M059J (cell line): Measurements from ENCODE around the gene C1orf174. TPM values are rescaled to one million over a fixed set of nuclear protein-coding genes. Genes with fewer than 3 reads are reported as not detected.
A peak's percentile ranks its signal among the peaks of the same experiment; 100 is the strongest.

Experiments
- DNase-seq: peaks from one replicate; pipeline ENCODE4 v3.0.0-alpha.2; 2012; ENCODE audit warnings: low read depth
- total RNA-seq: library from RNA; depleted of rRNA; stranded (reverse); fragments of >200 nt; shearing (Covaris generic); gene quantifications from 2 replicates; pipeline ENCODE4 v1.2.3, GENCODE V29; 2014

The C1orf174 gene
- total RNA-seq, 1 experiment from 2014 or later, result 34.7 TPM

DNA sequence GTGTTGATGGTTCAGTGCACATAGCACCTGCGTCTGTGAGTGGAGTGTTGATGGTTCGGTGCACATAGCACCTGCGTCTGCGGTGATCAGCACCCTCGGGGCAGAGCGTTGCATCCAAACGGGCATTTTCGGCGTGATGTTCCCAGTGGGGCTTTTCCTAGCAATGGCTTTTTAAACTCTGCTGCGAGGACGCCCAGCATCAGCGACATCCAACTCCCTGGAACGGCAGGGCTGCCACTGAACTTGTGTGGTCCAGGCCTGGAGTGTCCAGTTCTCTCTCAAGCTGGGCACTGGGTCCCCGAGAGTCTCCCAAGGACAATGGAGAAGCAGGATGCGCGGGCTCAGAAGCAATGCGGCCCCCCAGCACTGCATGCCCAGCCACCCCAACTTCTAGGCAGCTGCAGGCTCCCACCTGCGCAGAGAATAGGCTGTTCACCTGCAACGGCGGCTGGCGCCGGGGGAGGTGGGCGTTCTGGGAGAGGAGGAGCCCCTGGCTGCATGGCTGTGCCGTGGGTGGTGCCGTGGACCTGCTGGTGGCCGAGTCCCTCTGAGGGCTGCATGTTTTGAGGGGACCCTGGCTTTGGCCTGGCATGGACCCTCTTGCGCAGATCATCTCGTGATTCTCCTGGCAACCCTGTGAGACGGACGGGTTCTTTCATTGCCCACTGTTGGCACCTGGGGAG, 10.1 kb upstream of the C1orf174 start:
- no peak for DNase-seq

DNA sequence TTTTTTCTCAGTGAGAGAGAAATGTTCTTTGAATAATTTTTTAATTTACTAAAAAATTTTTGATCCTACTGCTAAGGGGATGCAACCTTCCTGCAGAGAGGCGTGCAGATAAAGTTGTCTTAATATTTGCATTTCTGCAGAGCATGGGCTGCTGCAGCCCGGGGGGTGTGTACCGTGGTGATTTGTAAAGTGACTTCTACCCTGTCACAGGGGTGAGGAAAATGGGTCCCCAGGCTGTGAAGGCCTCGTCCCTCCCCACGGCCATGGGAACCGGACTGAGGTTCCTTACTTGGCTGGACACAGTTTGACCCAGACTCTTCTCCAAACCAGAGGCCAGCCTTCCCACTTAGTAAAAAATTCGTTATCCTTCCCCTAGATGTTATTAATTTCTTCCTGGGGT, 9.5 kb upstream of the C1orf174 start:
- no peak for DNase-seq

DNA sequence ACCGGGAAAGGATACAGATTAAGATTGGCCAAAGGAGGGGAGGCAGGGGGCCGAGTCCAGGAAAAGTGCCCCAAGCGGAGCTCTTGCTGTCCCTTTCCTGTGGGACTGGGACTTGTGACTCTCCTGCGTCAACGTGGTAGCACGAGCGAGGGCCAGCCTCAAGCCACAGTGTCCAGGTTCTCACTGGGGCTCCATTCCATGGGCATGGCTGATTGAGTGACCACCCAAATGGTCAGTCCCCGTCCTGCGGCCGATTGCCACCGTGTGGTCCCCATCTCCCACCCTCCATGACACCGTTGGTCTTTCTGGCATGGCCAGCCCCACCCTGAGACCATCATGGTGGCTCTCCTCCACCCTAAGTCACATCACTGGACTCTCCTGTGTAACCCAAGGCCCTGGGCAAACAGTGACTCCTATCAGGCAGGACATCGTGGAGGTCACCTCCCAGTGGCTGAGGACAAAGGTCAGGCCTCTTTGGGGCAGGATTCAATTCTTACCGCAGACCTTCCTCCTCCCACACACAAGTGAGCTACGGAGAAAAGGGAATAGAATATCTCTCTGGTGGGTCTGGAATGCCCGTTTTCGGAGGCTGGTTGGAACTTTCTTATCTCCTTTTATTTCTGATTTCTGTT, 8.9 kb upstream of the C1orf174 start:
- no peak for DNase-seq

DNA sequence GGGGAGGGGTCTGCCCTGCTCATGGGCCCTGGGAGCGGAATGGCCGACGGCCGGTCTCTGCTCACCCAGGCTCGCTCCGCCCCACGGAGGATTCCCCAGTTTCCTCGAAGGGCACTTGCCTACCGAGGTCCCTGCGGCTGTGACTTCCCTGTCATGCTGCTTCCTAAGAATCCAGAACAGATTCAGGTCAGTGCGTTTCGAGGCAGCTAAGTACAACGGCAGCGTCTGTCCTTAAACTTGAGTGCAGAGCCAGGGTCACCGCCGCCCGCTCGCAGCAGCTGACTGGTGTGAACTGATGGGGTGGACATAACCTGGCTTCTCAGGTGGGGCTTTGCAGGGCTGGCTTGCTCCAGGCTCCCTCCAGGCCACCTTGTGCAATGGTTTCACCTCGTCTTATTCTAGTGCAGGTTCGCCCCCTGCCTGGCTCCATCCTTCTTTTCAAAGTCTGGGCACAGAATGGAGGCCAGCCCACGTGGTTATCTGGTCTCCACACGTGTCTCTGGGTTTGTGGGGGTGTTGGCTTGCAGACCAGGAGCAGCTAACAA, 7.6 kb upstream of the C1orf174 start:
- DNase-seq, result no peak

DNA sequence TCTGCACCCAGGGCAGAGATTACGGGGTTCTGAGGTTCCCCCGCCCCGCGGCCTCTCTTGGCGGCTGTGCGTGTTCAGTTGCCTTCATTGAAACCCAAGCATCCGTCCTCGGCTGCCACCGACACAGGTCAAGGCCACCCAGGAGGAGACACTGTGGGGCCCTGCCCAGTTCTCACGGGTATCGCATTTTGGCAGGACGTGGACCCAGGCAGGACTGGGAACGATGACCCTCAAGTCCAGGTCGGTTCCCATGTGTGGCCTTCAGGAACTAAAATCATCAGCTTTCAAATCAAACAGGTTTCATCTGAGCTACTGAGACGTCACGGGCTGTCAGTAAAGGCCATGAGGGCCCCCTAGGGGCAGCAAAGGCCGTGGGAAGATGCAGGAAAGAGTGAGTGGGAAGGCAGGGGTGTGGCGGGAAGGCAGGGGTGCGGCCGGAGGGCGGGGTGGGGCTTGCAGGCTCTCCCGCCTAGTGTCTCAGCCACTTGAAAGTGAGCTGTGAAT, 7.0 kb upstream of the C1orf174 start:
- DNase-seq, result no peak

DNA sequence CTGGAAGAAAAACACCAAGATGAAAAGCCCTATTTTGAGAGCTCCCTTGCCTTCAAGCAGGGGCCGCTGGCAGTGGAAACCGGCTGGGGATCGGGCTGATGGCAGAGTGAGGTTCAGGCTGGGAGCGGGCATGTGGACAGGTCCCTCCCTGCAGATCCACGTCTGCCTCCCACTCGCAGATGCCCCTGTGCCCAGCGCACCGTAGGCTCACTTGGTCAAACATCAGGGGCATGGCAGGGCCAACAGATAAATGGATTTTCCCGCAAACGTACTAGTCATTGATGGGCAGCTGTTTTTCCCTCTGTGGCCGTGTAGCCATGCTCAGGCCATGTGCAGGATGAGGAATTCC, 6.6 kb upstream of the C1orf174 start:
- DNase-seq, result no peak

DNA sequence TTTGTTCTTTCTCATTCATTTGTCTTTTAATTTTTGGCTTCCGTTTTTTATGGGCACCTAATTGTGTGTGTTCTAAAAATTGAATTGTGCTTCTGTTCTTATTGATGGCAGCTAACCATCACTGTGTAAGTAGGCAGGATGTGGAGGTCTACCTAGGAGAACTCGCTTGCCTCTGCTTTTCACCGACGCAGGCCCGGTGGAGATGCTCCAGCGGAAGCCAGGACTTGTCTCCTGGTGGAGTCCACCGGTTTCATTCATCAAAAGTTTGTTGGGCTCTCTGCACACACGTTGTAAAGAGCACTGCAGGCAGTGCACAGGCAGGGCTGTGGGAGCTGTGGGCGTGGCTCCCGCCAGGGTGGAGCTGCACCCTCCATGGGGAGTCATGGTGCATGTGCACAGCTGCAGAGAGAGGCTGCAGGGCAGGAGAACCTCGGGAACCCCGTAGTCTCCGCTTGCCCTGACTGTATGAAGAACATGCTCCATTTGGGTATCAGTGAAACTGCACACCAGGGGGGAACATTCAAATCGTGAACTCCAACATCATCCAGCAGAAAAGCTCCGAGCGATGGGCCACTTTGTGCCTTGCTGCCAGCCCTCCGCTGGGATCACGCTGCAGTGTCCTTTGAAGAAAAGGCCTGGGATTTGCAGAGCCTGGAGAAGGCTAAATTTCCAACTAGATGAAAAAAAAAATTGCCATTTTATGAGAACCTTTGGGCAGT, 6.0 kb upstream of the C1orf174 start:
- no peak for DNase-seq

DNA sequence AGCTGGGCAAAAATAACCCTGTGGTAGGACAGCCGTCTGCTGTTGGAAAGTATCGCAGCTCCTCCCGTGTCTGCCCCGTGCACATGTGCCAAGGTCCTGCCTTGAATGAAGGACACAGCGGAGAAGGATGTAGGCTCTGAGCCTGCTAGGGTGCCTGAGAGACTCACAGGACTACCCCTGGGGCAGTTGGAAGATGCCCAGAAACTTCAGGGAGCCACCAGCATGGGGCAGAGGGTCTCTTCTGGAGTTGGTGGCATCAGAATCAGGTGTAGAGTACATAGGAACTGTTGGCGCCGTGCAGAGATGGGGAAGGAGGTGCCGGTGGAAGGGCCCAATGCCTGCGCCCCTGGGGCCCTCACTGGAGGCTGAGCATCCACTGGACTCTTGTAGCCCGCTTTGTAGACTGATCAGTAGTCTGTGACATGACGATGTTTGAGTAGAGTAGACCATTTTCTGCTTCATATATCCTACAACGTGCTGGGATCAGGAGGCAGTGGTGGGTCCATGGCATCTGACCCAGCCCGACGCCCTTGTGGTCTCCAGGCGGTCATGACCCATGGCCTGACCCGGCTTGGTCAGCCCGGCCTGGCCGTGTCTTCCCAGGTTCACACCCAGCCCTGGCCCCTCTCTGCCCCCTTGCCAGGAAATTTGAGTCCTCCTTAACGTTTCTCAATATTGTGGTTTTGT, 5.3 kb upstream of the C1orf174 start:
- no peak for DNase-seq

DNA sequence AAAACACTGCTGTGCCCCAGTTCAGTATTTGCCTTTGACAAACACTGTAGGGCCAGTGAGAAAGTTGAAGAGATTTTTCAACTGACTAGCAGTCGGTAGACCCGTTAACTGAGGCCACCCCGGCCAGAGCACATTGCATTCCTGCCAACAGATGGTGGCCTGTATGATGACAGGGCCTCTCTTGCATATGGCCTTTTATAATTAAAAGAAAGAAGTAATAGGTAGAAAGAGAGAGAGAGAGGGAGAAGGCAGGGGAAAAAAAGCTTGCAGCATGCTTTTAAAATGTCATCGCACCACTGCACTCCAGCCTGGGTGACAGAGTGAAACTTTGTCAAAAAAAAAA, 4.7 kb upstream of the C1orf174 start:
- DNase-seq, result no peak

DNA sequence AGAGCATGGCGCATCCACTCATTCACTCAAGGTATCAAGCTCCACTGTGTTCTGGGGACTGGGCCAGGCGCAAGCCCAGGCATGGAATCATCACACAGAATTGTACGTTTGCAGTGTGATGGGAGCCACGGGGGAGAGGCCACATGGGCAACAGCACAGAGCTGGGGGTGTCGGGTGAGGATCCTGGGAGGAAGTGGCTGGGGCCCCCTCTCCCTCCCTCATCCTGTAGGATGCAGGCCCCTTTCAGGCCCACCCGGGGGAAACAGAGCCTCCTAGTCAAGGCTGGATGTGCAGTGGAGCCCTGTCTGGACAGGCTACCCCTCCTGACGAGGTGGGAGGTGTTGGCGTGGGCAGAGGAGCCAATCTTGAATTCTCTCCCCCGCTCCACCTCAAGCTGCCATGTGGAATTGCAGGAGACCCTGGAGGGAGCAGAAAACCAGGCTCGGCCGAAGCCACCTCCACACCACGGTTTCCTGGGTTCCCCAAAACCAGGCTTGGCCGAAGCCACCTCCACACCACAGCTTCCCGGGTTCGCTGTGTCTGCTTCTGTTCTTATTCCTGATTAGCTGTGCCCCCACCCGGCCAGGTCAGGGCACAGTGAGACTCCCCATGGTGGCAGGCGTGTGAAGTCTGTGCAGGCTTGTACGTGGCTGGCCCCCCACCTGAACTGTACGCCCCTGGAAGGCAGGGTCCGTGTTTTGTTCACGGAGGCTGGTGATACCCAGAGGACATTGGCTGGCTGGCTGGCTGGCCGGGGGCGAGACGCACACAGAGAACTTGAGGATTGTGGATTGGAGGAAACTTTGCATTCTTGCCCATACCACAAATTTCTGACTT, 4.2 kb upstream of the C1orf174 start:
- no peak for DNase-seq

DNA sequence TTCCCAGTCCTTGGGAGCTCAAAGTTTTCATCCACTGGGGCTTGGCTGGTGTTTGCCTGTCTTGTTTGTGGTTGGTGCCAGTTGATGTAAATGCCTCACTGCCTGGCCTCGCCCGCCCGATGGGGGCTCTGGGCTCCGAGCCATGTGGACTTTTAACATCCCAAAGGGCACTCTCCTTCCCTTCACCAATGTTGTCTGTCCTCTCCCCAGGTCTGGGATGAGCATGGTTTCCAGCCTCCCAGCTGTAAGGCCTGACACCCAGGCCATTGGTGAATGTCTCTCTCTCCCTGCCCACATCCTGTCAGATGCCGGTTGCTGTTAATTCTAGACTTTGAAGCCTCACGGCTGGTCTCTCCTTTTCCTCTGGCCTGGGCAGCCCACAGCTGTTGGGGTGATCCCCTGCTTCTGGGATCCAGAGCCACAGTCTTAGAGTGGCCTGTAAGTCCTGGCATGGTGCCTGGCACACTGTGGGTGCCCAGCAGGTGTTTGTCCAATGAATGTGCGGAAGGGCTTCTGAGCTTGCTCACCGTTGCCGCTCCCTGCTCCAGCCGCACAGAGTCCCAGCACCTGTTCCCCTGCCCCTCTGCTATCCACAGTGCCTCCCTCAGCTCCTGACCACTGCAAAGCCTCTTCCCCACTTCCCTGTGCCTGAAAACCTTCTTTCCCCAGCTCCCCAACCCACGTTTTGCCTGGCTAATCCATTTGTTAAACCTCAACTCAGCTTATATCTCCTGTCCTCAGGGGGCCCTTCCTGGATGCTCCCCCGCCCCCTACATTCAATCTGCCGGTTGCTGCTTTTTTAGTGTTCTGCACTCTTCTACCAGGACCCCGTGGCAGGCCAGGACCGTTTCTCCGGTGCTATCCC, 3.3 kb upstream of the C1orf174 start:
- DNase-seq, result no peak

DNA sequence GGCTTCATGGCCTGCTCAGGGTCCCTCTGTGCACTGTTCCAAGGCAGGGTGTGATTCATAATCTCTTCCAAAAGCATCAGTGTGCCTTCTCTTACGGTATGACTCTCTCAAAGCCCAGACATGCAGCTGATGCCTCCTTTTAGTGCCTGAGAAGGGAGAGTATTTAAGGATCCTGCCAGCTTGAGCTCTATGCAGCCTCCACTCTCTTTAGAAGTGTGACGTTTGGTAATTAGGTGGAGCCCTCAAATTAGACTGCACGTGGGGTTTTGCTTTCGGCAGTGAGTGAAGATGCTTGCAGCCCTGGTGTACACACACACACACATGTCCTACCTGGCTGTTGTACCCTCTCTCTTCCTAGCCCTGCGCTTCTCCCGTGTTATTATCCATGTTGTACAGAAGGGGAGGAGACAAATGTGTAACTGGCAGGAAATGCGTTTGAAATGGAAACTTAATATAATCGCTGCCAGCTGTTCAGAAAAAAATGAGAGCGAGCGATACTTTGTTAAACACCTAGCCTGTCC, 2.6 kb upstream of the C1orf174 start:
- DNase-seq, result no peak

DNA sequence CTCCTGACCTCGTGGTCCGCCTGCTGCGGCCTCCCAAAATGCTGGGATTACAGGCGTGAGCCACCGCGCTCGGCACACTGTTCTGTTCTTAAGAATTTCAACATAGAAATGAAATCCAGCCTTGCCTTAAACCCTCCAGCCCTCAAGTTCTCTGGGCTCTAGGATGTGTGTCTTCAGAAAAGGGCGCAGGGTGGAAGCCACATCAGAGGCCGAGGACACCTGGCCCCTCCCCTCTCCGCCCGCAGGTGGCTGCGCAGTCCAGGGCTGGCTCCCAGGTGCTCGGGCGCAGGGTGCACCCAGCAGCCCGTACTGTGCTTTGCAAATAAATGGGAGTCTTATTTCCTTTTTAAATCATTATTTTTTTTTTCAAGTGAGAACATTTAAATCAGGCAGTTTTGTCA, 2.0 kb upstream of the C1orf174 start:
- DNase-seq, result no peak

DNA sequence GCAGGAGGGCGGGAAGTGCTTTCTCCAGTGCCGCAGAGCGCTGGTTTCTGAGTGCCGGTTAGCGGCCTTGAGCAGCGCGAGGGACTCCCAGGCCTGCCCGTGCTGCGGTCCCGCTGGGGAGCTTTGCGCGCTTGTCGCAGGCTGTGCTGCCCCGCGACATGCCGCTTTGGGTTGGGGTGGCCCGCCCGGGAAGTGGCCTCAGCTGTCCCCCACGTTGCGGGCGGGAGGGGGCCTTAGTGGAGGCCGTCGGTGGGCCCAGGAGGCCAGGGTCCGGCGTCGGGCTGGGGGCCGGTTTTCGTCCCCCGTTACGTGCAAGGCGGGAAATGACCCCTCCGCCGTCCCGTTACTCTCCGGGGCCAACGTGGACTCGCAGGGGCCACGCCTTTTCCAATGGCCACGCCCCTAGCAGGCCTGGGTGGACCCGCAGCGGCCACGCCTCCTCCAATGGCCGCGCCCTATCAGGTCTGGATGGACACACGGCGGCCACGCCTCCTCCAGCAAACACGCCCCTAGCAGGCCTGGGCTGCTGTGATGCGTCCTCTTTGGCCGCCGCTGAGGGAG, 977 bp upstream of the C1orf174 start:
- DNase-seq, result peak; percentile 93

DNA sequence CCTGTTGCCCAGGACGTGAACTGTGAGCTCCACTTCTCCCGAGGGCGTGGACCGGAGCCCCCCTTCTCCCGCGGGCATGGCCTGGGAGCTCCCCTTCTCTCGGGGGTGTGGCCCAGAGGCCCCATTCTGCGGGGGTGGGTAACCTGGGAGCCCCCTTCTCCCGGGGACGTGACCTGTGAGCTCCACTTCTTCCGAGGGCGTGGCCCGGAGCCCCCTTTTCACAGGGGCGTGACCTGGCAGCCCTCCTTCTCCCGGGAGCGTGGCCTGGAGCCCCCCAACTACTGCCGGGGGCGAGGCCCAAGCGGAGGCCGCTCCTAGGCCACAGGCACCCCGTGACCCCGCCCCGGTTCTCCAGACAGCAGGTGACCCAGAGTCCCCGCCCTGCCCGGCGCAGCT, 320 bp downstream of the C1orf174 start:
- no peak for DNase-seq

DNA sequence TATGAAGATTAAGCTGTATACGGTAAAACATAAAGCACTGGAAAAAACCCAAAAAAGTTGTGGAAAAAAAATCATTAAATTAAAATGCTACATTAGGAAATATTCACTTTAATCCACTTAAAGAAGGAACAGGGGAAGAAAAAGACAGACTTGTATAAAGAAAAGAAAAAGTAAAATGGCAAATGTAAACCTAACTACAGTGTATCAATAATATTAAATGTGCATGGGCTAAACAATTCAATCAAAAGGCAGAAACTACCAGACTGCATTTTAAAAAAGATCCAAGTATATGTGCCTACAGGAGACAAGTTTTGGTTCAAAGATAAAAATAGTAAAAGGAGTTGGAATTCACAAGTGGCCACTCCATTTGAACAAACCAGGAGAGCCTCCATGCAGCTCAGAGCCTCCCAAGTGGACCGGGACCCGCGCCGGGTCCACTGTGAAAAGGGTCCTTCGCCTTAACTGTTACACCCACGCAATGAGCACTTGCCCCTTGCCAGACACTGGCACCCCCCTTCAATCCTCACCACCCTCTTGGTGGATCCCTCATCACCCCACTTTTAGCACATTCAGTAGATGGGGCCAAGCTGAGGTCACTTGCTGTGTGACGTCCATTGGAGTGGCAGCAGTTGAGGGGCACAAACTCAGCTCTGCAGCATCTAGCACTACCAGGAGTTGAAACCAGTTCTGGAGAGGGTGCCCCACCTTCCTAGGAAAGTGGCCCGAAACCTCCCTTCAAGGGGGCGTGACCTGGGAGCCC, 898 bp downstream of the C1orf174 start:
- peak; percentile 29 for DNase-seq

DNA sequence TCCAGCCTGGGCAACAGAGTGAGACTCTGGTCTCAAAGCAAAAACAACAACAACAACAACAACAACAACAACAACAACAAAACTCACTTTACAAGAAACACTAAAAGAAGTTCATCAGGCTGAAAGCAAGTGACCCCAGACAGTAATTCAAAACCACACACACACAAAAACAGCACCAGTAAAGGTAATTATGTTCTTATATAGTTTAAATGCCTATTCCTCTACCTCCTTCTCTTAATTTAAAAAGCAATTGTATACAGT, 1.7 kb downstream of the C1orf174 start:
- no peak for DNase-seq

DNA sequence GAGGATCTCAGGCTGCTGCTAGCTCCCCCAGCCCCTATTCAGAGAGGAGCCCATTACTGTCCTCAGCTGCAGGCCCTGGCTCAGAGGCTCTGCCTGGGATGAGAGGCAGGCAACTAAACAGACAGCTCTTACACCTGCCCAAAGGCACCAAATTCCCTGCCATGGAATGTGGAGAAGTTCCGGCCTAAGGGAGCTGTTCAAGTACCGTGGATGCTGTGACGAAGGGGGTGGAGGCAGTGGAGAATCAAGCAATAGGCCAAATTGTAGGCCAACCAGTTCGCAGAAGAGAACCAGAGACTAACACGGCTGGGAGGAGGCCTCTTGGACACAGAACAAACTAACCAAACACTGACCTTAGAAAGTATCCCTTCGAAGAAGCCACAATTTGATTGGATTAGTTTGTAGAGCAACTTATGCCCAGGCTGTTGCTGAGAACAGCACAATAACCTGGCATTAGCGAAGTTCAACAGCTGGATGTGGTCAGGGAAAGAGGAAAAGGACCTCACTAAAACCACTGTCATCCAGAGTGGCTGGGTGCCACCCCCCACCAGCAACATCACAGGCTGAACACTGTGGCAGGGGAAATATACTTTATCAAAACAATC, 3.6 kb downstream of the C1orf174 start:
- no peak for DNase-seq

DNA sequence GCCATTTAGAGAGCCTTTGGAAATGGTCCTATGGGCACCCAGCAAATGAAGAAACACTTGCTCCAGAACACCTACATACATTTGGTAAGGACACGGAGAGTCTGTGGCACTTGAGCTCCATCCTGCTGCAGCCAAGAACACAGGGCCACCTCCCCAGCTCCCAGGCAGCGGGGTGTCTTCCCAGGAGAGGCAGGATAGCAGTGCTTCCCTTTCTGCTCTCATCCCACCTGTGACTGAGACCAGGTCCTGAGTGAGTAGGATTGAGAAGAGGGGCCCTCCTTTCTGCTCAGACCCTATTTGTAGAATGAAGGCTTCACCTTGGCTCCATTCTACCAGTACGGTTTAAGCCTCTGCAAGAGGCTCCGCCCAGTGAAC, 4.1 kb downstream of the C1orf174 start:
- no peak for DNase-seq
